Measurements from ENCODE around the gene HOXD12. TPM values are rescaled to one million over a fixed set of nuclear protein-coding genes. Genes with fewer than 3 reads are reported as not detected.

Gene HOXD12
- polyA plus RNA-seq, 1 donor from 2014 or later, result not detected

GRCh38 chr2:176063958-176064357, 35.6 kb upstream of the HOXD12 start:
- TF ChIP-seq TAF1 (IDR thresholded peaks at IDR 0.05; ENCODE audit: low read depth) (no peak), CTCF (IDR thresholded peaks at IDR 0.05; ENCODE audit: poor library complexity, severe bottlenecking) (no peak), RAD21 (conservative IDR thresholded peaks at IDR 0.05) (no peak), POLR2AphosphoS5 (IDR thresholded peaks at IDR 0.05) (no peak), EP300 (conservative IDR thresholded peaks at IDR 0.05; ENCODE audit: poor library complexity, severe bottlenecking) (no peak), REST (IDR thresholded peaks at IDR 0.05; ENCODE audit: borderline replicate concordance) (no peak), SMC3 (conservative IDR thresholded peaks at IDR 0.05; ENCODE audit: poor library complexity) (no peak), MXI1 (conservative IDR thresholded peaks at IDR 0.05; ENCODE audit: poor library complexity, severe bottlenecking) (no peak), EZH2 (IDR thresholded peaks at IDR 0.05; ENCODE audit: borderline replicate concordance, insufficient read depth, low read length, poor library complexity, severe bottlenecking) (no peak)
- no peaks in the 10 kb centered on the region for H3F3A ChIP-seq (ENCODE audit: insufficient read depth, low read length, poor library complexity, severe bottlenecking)
- H2AFZ ChIP-seq (ENCODE audit: low read depth, low read length), result no peak overlapping the region
- H3K4me2 ChIP-seq (ENCODE audit: low read length), result no peak overlapping the region
- H3K9me3 ChIP-seq (ENCODE audit: low read length), result no peaks in the 10 kb centered on the region
- H3K9me2 ChIP-seq (ENCODE audit: insufficient read depth, low read length), result no peaks in the 10 kb centered on the region
- peaks cover 82% of the 10 kb centered on the region for H3K27me3 ChIP-seq (ENCODE audit: insufficient read depth, low read depth, low read length)
- no peak overlapping the region for H3K4me3 ChIP-seq (ENCODE audit: low read length)
- H4K20me1 ChIP-seq (ENCODE audit: insufficient read depth), result no peaks in the 10 kb centered on the region
- no peaks in the 10 kb centered on the region for H3K36me3 ChIP-seq (ENCODE audit: insufficient read depth, low read length)
- no peaks in the 10 kb centered on the region for H3K79me2 ChIP-seq (replicated peaks; ENCODE audit: insufficient read depth, low read length)
- no peak overlapping the region for H3K9ac ChIP-seq (ENCODE audit: low read length)
- no peak overlapping the region for H3K27ac ChIP-seq (ENCODE audit: low read length)

GRCh38 chr2:176066645-176067588, 32.7 kb upstream of the HOXD12 start:
- Histone ChIP-seq H3K4me3 (ENCODE audit: low read length) (peak overlapping the region; percentile 3), H3K27ac (ENCODE audit: low read length) (no peak overlapping the region), H3K4me2 (ENCODE audit: low read length) (no peak overlapping the region), H2AFZ (ENCODE audit: low read depth, low read length) (no peak overlapping the region), H4K20me1 (ENCODE audit: insufficient read depth) (no peaks in the 10 kb centered on the region), H3K27me3 (ENCODE audit: insufficient read depth, low read depth, low read length) (peaks cover 100% of the 10 kb centered on the region), H3K9me2 (ENCODE audit: insufficient read depth, low read length) (no peaks in the 10 kb centered on the region), H3K36me3 (ENCODE audit: insufficient read depth, low read length) (no peaks in the 10 kb centered on the region), H3K9me3 (ENCODE audit: low read length) (peaks cover 4% of the 10 kb centered on the region), H3K79me2 (replicated peaks; ENCODE audit: insufficient read depth, low read length) (no peaks in the 10 kb centered on the region), H3K9ac (ENCODE audit: low read length) (no peak overlapping the region), H3F3A (ENCODE audit: insufficient read depth, low read length, poor library complexity, severe bottlenecking) (no peaks in the 10 kb centered on the region)
- TF ChIP-seq POLR2AphosphoS5 (IDR thresholded peaks at IDR 0.05) (no peak), EZH2 (IDR thresholded peaks at IDR 0.05; ENCODE audit: borderline replicate concordance, insufficient read depth, low read length, poor library complexity, severe bottlenecking) (peak; percentile 89)

Data from neural cell (in vitro differentiated cells).